Posterior cingulate gyrus (tissue), 11 donors: Measurements from ENCODE around the gene AUTS2.

ENCODE experiments used
- DNase-seq, 10 donors: peaks; one replicate each; pipeline versions ENCODE4 v3.0.0 to v3.0.0-alpha.2; 2020 to 2021; ENCODE audit warnings: mixed read lengths in 3 of 10
- intact Hi-C: fragments of 100-400 bp; cut with DNase I; formaldehyde crosslinking; loops from one replicate; pipeline ENCODE4 v1.15.1; 2023

The AUTS2 gene

GRCh38 chr7:69702357-69702756 is 104.1 kb downstream of the AUTS2 start:
- DNase-seq = no peak
- intact Hi-C loops = no loop called here

GRCh38 chr7:69703099-69703498 is 104.8 kb downstream of the AUTS2 start:
- intact Hi-C loops = no loop called here

GRCh38 chr7:69706070-69706469 is 107.8 kb downstream of the AUTS2 start:
- intact Hi-C loops = no loop called here

More at GRCh38 chr7:69703099-69703498, 104.8 kb downstream of the AUTS2 start:
- no peak for DNase-seq

GRCh38 chr7:69708857-69709256 is 110.6 kb downstream of the AUTS2 start:
- intact Hi-C loops = no loop called here
- DNase-seq = peak in 2 of 10 donors; percentile 13 to 75

More at GRCh38 chr7:69706070-69706469, 107.8 kb downstream of the AUTS2 start:
- DNase-seq = no peak

GRCh38 chr7:69710768-69711438 is 112.6 kb downstream of the AUTS2 start:
- DNase-seq = no peak
- intact Hi-C loops = no loop called here

GRCh38 chr7:69714886-69715576 is 116.8 kb downstream of the AUTS2 start:
- intact Hi-C loops = no loop called here
- no peak for DNase-seq

GRCh38 chr7:69717221-69717620 is 118.9 kb downstream of the AUTS2 start:
- no peak for DNase-seq

GRCh38 chr7:69719717-69720116 is 121.4 kb downstream of the AUTS2 start:
- no peak for DNase-seq
- intact Hi-C loops = no loop called here

More at GRCh38 chr7:69717221-69717620, 118.9 kb downstream of the AUTS2 start:
- intact Hi-C loops = no loop called here

GRCh38 chr7:69722843-69723242 is 124.6 kb downstream of the AUTS2 start:
- intact Hi-C loops = no loop called here
- DNase-seq = no peak

GRCh38 chr7:69723663-69724062 is 125.4 kb downstream of the AUTS2 start:
- intact Hi-C loops = no loop called here
- no peak for DNase-seq

- DNase-seq = no peak
- intact Hi-C loops = no loop called here
These were observed 130.0 kb downstream of the AUTS2 start for GRCh38 chr7:69728304-69728703.

GRCh38 chr7:69732203-69732602 is 133.9 kb downstream of the AUTS2 start:
- intact Hi-C loops = no loop called here
- DNase-seq = no peak

- intact Hi-C loops = no loop called here
- no peak for DNase-seq
These were observed 137.3 kb downstream of the AUTS2 start for GRCh38 chr7:69735582-69735981.

- no peak for DNase-seq
- intact Hi-C loops = no loop called here
These were observed 138.0 kb downstream of the AUTS2 start for GRCh38 chr7:69736126-69736810.

- intact Hi-C loops = no loop called here
- DNase-seq = no peak
These were observed 140.2 kb downstream of the AUTS2 start for GRCh38 chr7:69738396-69738951.

- intact Hi-C loops = no loop called here
- no peak for DNase-seq
These were observed 140.9 kb downstream of the AUTS2 start for GRCh38 chr7:69739190-69739589.

GRCh38 chr7:69739931-69740431 is 141.7 kb downstream of the AUTS2 start:
- peak in 6 of 10 donors; percentile 14 to 82 (median 25) for DNase-seq
- intact Hi-C loops = no loop called here

GRCh38 chr7:69742237-69742636 is 144.0 kb downstream of the AUTS2 start:
- intact Hi-C loops = no loop called here
- DNase-seq = no peak

GRCh38 chr7:69743436-69743835 is 145.2 kb downstream of the AUTS2 start:
- intact Hi-C loops = no loop called here

GRCh38 chr7:69744026-69744425 is 145.8 kb downstream of the AUTS2 start:
- intact Hi-C loops = no loop called here
- DNase-seq = no peak

More at GRCh38 chr7:69743436-69743835, 145.2 kb downstream of the AUTS2 start:
- no peak for DNase-seq

- intact Hi-C loops = no loop called here
- no peak for DNase-seq
These were observed 148.1 kb downstream of the AUTS2 start for GRCh38 chr7:69746383-69746782.
